WTC11 (cell line): ENCODE measurements around the gene C1GALT1C1.

Experiments
- ELF4 ChIP-seq: sonication (generic); formaldehyde crosslinking; IDR thresholded peaks from 2 replicates; pipeline ENCODE4 v1.8.1; 2022; ENCODE audit warnings: low read depth, mild to moderate bottlenecking, moderate library complexity, missing genetic modification reagents
- IRF1 ChIP-seq: sonication (generic); formaldehyde crosslinking; IDR thresholded peaks from 2 replicates; pipeline ENCODE4 v1.8.0; 2023; ENCODE audit warnings: missing genetic modification reagents
- JUN ChIP-seq: sonication (generic); formaldehyde crosslinking; IDR thresholded peaks from 2 replicates; pipeline ENCODE4 v1.8.0; 2023; ENCODE audit warnings: mild to moderate bottlenecking, missing genetic modification reagents
- KAT7 ChIP-seq: sonication (generic); formaldehyde crosslinking; IDR thresholded peaks from 2 replicates; pipeline ENCODE4 v1.8.1; 2023; ENCODE audit warnings: missing genetic modification reagents, mild to moderate bottlenecking, borderline replicate concordance
- NR2C2 ChIP-seq: sonication (generic); formaldehyde crosslinking; IDR thresholded peaks from 2 replicates; pipeline ENCODE4 v1.8.0; 2022; ENCODE audit warnings: mild to moderate bottlenecking, missing genetic modification reagents
- SMAD3 ChIP-seq: sonication (generic); formaldehyde crosslinking; IDR thresholded peaks from 2 replicates; pipeline ENCODE4 v1.8.0; 2022; ENCODE audit warnings: missing genetic modification reagents, mild to moderate bottlenecking, borderline replicate concordance
- ZNF219 ChIP-seq: sonication (generic); formaldehyde crosslinking; IDR thresholded peaks from 2 replicates; pipeline ENCODE4 v1.8.0; 2023; ENCODE audit warnings: missing genetic modification reagents, mild to moderate bottlenecking, borderline replicate concordance
- TF ChIP-seq, protein P1 (sequence below): fragments of 200-600 bp; IDR thresholded peaks from 2 replicates; pipeline ENCODE4 v1.8.0; 2022; ENCODE audit warnings: antibody characterized with exemption
- TF ChIP-seq, protein P2 (sequence below): sonication (generic); formaldehyde crosslinking; conservative IDR thresholded peaks from 2 replicates; pipeline ENCODE4 v1.8.1; 2023; ENCODE audit warnings: mild to moderate bottlenecking, low read depth, missing genetic modification reagents, moderate library complexity
- TF ChIP-seq, protein P3 (sequence below): sonication (generic); formaldehyde crosslinking; IDR thresholded peaks from 2 replicates; pipeline ENCODE4 v1.8.1; 2023; ENCODE audit warnings: mild to moderate bottlenecking, moderate library complexity, missing genetic modification reagents

- TF ChIP-seq, protein P1, sequence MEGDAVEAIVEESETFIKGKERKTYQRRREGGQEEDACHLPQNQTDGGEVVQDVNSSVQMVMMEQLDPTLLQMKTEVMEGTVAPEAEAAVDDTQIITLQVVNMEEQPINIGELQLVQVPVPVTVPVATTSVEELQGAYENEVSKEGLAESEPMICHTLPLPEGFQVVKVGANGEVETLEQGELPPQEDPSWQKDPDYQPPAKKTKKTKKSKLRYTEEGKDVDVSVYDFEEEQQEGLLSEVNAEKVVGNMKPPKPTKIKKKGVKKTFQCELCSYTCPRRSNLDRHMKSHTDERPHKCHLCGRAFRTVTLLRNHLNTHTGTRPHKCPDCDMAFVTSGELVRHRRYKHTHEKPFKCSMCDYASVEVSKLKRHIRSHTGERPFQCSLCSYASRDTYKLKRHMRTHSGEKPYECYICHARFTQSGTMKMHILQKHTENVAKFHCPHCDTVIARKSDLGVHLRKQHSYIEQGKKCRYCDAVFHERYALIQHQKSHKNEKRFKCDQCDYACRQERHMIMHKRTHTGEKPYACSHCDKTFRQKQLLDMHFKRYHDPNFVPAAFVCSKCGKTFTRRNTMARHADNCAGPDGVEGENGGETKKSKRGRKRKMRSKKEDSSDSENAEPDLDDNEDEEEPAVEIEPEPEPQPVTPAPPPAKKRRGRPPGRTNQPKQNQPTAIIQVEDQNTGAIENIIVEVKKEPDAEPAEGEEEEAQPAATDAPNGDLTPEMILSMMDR: no peak
- TF ChIP-seq IRF1 (CRISPR knock-in tag) (no peak), KAT7 (CRISPR knock-in tag) (no peak), ZNF219 (CRISPR knock-in tag) (no peak), NR2C2 (CRISPR knock-in tag) (no peak), JUN (no peak), ELF4 (CRISPR knock-in tag) (no peak), SMAD3 (no peak)
- TF ChIP-seq, protein P2, sequence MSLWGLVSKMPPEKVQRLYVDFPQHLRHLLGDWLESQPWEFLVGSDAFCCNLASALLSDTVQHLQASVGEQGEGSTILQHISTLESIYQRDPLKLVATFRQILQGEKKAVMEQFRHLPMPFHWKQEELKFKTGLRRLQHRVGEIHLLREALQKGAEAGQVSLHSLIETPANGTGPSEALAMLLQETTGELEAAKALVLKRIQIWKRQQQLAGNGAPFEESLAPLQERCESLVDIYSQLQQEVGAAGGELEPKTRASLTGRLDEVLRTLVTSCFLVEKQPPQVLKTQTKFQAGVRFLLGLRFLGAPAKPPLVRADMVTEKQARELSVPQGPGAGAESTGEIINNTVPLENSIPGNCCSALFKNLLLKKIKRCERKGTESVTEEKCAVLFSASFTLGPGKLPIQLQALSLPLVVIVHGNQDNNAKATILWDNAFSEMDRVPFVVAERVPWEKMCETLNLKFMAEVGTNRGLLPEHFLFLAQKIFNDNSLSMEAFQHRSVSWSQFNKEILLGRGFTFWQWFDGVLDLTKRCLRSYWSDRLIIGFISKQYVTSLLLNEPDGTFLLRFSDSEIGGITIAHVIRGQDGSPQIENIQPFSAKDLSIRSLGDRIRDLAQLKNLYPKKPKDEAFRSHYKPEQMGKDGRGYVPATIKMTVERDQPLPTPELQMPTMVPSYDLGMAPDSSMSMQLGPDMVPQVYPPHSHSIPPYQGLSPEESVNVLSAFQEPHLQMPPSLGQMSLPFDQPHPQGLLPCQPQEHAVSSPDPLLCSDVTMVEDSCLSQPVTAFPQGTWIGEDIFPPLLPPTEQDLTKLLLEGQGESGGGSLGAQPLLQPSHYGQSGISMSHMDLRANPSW (CRISPR knock-in tag): no peak
- TF ChIP-seq, protein P3, sequence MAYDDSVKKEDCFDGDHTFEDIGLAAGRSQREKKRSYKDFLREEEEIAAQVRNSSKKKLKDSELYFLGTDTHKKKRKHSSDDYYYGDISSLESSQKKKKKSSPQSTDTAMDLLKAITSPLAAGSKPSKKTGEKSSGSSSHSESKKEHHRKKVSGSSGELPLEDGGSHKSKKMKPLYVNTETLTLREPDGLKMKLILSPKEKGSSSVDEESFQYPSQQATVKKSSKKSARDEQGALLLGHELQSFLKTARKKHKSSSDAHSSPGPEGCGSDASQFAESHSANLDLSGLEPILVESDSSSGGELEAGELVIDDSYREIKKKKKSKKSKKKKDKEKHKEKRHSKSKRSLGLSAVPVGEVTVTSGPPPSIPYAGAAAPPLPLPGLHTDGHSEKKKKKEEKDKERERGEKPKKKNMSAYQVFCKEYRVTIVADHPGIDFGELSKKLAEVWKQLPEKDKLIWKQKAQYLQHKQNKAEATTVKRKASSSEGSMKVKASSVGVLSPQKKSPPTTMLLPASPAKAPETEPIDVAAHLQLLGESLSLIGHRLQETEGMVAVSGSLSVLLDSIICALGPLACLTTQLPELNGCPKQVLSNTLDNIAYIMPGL: no peak
Measured at GRCh38 chrX:120647127-120647526, 17.3 kb upstream of the C1GALT1C1 start.
